Psoas muscle (tissue), 8 donors: Measurements from ENCODE around the gene RPL27. TPM values are rescaled to one million over a fixed set of nuclear protein-coding genes. Genes with fewer than 3 reads are reported as not detected.

ENCODE experiments used
- ATAC-seq, 4 donors: fragments of 200-7000 bp; cut with Tn5 transposase; one replicate each; pipeline ENCODE4 v1.9.1; 2020; ENCODE audit warnings: moderate library complexity in 3 of 4, mild to moderate bottlenecking in 2 of 4
- DNase-seq, 2 donors: peaks; one replicate each; pipeline ENCODE4 v3.0.0-alpha.2; 2020
- H3K27ac ChIP-seq: fragments of 200-600 bp; one replicate; pipeline ENCODE4 v1.8.0; 2022
- H3K27me3 ChIP-seq, 3 donors: fragments of 200-600 bp in 1 of 3; one replicate each; pipeline versions ENCODE4 v1.6.1 to v1.8.0; 2013 to 2022; ENCODE audit warnings: low read length in 2 of 3, mild to moderate bottlenecking in 2 of 3, moderate library complexity in 1 of 3; ENCODE audit not compliant: insufficient read depth in 3 of 3
- H3K36me3 ChIP-seq, 2 donors: fragments of 200-600 bp in 1 of 2; one replicate each; pipeline versions ENCODE4 v1.6.1 to v1.8.0; 2013 to 2022; ENCODE audit warnings: low read depth in 1 of 2, mild to moderate bottlenecking in 1 of 2, moderate library complexity in 1 of 2; ENCODE audit not compliant: insufficient read depth in 1 of 2
- H3K4me1 ChIP-seq: fragments of 200-600 bp; one replicate; pipeline ENCODE4 v1.8.0; 2022
- H3K4me3 ChIP-seq: fragments of 200-600 bp; one replicate; pipeline ENCODE4 v1.8.0; 2022; ENCODE audit warnings: mild to moderate bottlenecking
- H3K9me3 ChIP-seq: fragments of 200-600 bp; one replicate; pipeline ENCODE4 v1.8.0; 2022
- WGBS, 3 donors: extraction: QIAGEN DNeasy Blood & Tissue Kit; methylation state at CpG; one replicate each; pipeline versions ENCODE4 v1.1.6 to v1.1.7; 2013; 5-methylcytosine and 5-hydroxymethylcytosine counted together
- intact Hi-C, 2 donors: fragments of 100-400 bp; cut with DNase I; formaldehyde crosslinking; loops; one replicate each; pipeline versions ENCODE4 v1.11.0 to v1.14.2; 2022
- long read RNA-seq, 2 donors: library from polyadenylated mRNA; unstranded; transcript quantifications; one replicate each; pipeline ENCODE4 v2.0.0, GENCODE V29; 2021
- polyA plus RNA-seq, 3 donors: library from polyadenylated mRNA; stranded (reverse); fragments of 200-250 nt; gene quantifications; one replicate each; pipeline ENCODE4 v1.2.3, GENCODE V29; 2013
- total RNA-seq, 4 donors: library from RNA; stranded (reverse); fragmentation: NEBNext Ultra II Directional in 2 of 4; extraction: Animal tissue kit (Norgen Biotek cat#: 25700) in 2 of 4; gene quantifications; one replicate each; pipeline versions ENCODE4 v1.2.1 to v1.2.4, GENCODE V29; 2021 to 2023
- TF ChIP-seq, protein P1 (sequence below): fragments of 200-600 bp; IDR thresholded peaks from one replicate; pipeline ENCODE4 v1.8.0; 2022; ENCODE audit warnings: antibody characterized with exemption
- donor health status: healthy with polysubstance abuse.
- donor health status: DM: no; HTN: no; CAD: no; lungs with moderate emphysema.
- donor health status: Bipolar disorder and iron deficiency.
- donor health status: healthy.
- donor health status: DM: yes; HTN: yes; CAD: no.
- donor health status: DM: no; HTN: no; CAD: no.
- donor health status: DM: no; HTN: no; CAD: no.
- donor health status: DM: yes; HTN: yes; CAD: no.

Gene RPL27
- 1,000 to 10,000 TPM in 1 of 4 donors, 100 to 1,000 TPM in 3; 506 to 1,045 (median 824) TPM for total RNA-seq
- polyA plus RNA-seq = 1,000 to 10,000 TPM; 2,533 to 3,118 (median 2,913) TPM
- long read RNA-seq, donor 1, transcript RPL27-201 (5 exons, 505 nt) = major isoform, 157 of 246 reads
- long read RNA-seq, donor 1, transcript RPL27-206 (4 exons, 730 nt) = minor isoform, 32 of 246 reads
- long read RNA-seq, donor 1, partial matches to known transcripts = 53 of 246 reads
- long read RNA-seq, donor 1, other reads (novel, unspliced or antisense) = 0 of 246 reads
- long read RNA-seq, donor 2, transcript RPL27-208 (3 exons, 1,872 nt) = minor isoform, 5 of 242 reads
- long read RNA-seq, donor 2, transcript RPL27-206 (4 exons, 730 nt) = minor isoform, 49 of 242 reads
- long read RNA-seq, donor 2, transcript RPL27-201 (5 exons, 505 nt) = major isoform, 182 of 242 reads
- long read RNA-seq, donor 2, partial matches to known transcripts = 5 of 242 reads
- long read RNA-seq, donor 2, other reads (novel, unspliced or antisense) = 0 of 242 reads

DNA sequence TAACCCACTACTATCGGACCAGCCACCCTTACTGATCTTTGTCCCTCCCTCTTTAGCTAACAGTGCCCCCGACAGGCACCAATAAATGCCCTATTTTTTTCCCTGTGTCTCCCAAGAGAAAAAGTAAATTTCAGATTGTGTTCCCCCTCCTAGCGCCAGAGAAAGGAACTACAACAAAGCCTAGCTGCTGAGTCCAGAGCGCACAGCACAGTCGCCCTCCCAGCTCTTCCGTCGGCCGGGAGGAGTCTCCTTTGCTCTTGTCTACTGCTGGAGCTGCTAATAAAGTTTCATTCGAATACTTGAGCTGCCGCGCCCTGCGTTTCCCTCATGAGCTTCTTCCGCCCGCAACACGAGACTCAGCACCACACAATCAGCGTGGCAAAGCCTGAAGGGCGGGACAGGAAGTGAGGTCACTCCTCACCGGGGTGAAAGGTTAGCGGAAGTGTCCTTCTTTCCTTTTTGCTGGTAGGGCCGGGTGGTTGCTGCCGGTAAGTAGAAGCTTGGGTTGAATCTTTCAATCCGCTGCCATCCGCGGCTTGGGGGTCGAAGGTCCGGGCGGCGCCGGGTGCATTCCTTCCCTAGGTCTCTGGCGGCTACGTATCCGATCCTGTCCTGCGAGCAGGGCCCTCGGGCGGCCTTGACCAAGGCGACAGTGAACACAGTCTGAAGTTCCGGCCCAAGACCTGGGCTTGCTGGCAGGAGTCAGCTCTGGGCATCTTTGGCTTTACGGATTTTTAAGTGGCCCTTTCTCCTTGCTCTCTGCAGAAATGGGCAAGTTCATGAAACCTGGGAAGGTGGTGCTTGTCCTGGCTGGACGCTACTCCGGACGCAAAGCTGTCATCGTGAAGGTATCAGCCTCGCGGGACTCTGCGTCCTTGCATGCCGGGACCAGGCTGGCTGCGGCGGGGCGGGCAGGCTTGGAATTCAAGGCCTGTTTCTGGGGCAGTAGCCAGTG lies at the start of gene RPL27:
RPL27 (plus strand) TSS at position 436 of the 955 bp plus-strand sequence; CDS start at position 768, 332 bp downstream.
- Histone ChIP-seq H3K4me3 (peak within 1 kb of the TSS; percentile 93), H3K27ac (peak within 1 kb of the TSS; percentile 96), H3K9me3 (no peaks in the 10 kb centered on the region), H3K4me1 (peaks cover 21% of the 10 kb centered on the region), H3K27me3 (no peaks in the 10 kb centered on the region), H3K36me3 (peaks cover 4 to 55% of the 10 kb centered on the region in 2 donors)
- ATAC-seq (peak; percentile 97 to 98 (median 98)), DNase-seq (peak; percentile 98 to 99)
- WGBS, 3 donors = 0 to 1% (median 0%) methylated on average over 49 of the region's 49 CpGs
- intact Hi-C loops = loop anchor here in 1 of 2 donors (1.0 kb wide), 1 partner anchor 17 kb away; no protein-coding TSS in a partner anchor
- TF ChIP-seq, protein P1, sequence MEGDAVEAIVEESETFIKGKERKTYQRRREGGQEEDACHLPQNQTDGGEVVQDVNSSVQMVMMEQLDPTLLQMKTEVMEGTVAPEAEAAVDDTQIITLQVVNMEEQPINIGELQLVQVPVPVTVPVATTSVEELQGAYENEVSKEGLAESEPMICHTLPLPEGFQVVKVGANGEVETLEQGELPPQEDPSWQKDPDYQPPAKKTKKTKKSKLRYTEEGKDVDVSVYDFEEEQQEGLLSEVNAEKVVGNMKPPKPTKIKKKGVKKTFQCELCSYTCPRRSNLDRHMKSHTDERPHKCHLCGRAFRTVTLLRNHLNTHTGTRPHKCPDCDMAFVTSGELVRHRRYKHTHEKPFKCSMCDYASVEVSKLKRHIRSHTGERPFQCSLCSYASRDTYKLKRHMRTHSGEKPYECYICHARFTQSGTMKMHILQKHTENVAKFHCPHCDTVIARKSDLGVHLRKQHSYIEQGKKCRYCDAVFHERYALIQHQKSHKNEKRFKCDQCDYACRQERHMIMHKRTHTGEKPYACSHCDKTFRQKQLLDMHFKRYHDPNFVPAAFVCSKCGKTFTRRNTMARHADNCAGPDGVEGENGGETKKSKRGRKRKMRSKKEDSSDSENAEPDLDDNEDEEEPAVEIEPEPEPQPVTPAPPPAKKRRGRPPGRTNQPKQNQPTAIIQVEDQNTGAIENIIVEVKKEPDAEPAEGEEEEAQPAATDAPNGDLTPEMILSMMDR = peak; percentile 93

DNA sequence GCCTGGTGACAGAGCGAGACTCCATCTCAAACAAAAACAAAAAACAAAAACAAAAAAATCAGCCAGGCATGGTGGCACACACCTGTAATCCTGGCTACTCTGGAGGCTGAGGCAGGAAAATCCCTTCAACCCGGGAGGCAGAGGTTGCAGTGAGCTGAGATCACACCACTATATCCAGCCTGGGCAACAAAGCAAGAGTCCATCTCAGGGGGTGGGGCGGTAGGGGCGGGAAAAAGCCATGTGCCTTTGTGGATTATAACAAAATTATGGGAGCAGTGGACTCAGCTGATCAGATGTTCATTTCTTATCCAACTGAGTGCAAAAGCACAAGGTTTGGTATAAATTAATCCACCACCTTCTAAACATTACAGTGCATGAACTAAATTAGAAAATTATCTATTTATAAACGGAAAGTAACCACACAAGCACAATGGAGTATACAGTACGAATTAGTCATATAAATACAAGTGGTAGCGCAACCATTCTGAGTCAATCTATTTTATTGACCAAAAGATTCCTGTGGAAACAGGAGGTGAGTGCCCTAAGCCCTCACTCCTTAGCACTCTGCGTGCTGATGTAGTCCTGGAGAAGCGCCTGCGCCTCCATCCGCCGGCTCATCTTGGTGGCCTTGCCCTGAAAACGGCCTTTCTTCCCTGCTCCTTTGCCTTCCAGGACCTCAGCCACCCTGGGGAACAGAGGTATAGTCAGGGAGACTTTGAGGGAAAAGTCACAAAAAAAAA lies 48.0 kb upstream of the RPL27 start:
- intact Hi-C loops = no loop called here
- TF ChIP-seq, protein P1 = no peak
- Histone ChIP-seq H3K27me3 (no peaks in the 10 kb centered on the region), H3K27ac (no peak overlapping the region), H3K36me3 (peaks cover 11 to 74% of the 10 kb centered on the region in 2 donors), H3K4me1 (no peaks in the 10 kb centered on the region), H3K4me3 (no peak overlapping the region), H3K9me3 (no peaks in the 10 kb centered on the region)
- ATAC-seq (peak in 2 of 4 donors; percentile 29 to 35), DNase-seq (no peak)
- WGBS, 3 donors = 86 to 92% (median 90%) methylated on average over 13 of the region's 13 CpGs

- H3K9me3 ChIP-seq = no peaks in the 10 kb centered on the region
- DNase-seq (no peak), ATAC-seq (peak in 2 of 4 donors; percentile 46 to 70)
- H3K27ac ChIP-seq = no peak overlapping the region
- H3K4me1 ChIP-seq = no peaks in the 10 kb centered on the region
- H3K27me3 ChIP-seq = no peaks in the 10 kb centered on the region
- no peak overlapping the region for H3K4me3 ChIP-seq
- 87 to 100% (median 93%) methylated on average over 1 of the region's 1 CpG for WGBS, 3 donors
- TF ChIP-seq, protein P1 = no peak
- intact Hi-C loops = no loop called here
- H3K36me3 ChIP-seq = peaks cover 25 to 97% of the 10 kb centered on the region in 2 donors
These were observed 44.5 kb upstream of the RPL27 start for GRCh38 chr17:42953669-42954068.
